ENCODE data around the gene CCL25.

DNA sequence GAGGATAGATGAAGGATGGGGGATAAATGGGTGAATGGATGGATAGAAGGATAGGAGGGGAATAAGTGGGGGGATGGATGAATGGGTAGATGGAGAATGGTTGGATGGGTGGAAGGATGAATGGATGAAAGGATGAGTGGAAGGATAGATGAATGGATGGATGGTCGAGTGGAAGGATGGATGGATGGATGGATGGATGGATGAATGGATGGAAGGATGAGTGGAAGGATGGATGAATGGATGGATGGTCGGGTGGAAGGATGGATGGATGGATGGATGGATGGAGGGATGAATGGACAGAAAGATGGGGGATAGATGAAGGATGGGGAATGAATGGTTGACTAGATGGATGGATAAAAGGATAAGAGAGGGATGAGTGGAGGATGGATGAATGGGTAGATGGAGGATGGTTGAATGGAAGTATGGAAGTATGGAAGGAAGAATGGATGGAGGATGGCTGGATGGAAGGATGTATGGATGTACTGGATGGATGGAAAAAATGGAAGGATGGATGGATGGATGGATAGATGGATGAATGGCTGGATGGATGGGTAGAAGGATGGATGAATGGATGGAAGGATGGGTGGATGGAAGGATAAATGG is 54.8 kb downstream of the CCL25 start:
- TF ChIP-seq, protein P1, sequence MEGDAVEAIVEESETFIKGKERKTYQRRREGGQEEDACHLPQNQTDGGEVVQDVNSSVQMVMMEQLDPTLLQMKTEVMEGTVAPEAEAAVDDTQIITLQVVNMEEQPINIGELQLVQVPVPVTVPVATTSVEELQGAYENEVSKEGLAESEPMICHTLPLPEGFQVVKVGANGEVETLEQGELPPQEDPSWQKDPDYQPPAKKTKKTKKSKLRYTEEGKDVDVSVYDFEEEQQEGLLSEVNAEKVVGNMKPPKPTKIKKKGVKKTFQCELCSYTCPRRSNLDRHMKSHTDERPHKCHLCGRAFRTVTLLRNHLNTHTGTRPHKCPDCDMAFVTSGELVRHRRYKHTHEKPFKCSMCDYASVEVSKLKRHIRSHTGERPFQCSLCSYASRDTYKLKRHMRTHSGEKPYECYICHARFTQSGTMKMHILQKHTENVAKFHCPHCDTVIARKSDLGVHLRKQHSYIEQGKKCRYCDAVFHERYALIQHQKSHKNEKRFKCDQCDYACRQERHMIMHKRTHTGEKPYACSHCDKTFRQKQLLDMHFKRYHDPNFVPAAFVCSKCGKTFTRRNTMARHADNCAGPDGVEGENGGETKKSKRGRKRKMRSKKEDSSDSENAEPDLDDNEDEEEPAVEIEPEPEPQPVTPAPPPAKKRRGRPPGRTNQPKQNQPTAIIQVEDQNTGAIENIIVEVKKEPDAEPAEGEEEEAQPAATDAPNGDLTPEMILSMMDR (conservative IDR thresholded peaks at IDR 0.05; ENCODE audit: low read depth in 2 of 2) = no peak
- TF ChIP-seq ZNF114 (CRISPR knock-in tag; IDR thresholded peaks at IDR 0.05) = no peak
- TF ChIP-seq, protein P2, sequence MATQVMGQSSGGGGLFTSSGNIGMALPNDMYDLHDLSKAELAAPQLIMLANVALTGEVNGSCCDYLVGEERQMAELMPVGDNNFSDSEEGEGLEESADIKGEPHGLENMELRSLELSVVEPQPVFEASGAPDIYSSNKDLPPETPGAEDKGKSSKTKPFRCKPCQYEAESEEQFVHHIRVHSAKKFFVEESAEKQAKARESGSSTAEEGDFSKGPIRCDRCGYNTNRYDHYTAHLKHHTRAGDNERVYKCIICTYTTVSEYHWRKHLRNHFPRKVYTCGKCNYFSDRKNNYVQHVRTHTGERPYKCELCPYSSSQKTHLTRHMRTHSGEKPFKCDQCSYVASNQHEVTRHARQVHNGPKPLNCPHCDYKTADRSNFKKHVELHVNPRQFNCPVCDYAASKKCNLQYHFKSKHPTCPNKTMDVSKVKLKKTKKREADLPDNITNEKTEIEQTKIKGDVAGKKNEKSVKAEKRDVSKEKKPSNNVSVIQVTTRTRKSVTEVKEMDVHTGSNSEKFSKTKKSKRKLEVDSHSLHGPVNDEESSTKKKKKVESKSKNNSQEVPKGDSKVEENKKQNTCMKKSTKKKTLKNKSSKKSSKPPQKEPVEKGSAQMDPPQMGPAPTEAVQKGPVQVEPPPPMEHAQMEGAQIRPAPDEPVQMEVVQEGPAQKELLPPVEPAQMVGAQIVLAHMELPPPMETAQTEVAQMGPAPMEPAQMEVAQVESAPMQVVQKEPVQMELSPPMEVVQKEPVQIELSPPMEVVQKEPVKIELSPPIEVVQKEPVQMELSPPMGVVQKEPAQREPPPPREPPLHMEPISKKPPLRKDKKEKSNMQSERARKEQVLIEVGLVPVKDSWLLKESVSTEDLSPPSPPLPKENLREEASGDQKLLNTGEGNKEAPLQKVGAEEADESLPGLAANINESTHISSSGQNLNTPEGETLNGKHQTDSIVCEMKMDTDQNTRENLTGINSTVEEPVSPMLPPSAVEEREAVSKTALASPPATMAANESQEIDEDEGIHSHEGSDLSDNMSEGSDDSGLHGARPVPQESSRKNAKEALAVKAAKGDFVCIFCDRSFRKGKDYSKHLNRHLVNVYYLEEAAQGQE (IDR thresholded peaks at IDR 0.05; ENCODE audit: unreplicated experiment) = no peak
- no peak for TF ChIP-seq EZH2 (IDR thresholded peaks at IDR 0.05; ENCODE audit: low read depth, unreplicated experiment)
- no peak for TF ChIP-seq POLR2AphosphoS5 (IDR thresholded peaks at IDR 0.05; ENCODE audit: low read depth)
- TF ChIP-seq EZH2phosphoT487 (IDR thresholded peaks at IDR 0.05; ENCODE audit: unreplicated experiment) = no peak
- TF ChIP-seq JUNB (IDR thresholded peaks at IDR 0.05; ENCODE audit: unreplicated experiment) = no peak
- TF ChIP-seq CREB1 (CRISPR knock-in tag; IDR thresholded peaks at IDR 0.05; ENCODE audit: low read depth) = no peak
- TF ChIP-seq, protein P3, sequence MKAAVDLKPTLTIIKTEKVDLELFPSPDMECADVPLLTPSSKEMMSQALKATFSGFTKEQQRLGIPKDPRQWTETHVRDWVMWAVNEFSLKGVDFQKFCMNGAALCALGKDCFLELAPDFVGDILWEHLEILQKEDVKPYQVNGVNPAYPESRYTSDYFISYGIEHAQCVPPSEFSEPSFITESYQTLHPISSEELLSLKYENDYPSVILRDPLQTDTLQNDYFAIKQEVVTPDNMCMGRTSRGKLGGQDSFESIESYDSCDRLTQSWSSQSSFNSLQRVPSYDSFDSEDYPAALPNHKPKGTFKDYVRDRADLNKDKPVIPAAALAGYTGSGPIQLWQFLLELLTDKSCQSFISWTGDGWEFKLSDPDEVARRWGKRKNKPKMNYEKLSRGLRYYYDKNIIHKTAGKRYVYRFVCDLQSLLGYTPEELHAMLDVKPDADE (IDR thresholded peaks at IDR 0.05) = no peak
- TF ChIP-seq, protein P4, sequence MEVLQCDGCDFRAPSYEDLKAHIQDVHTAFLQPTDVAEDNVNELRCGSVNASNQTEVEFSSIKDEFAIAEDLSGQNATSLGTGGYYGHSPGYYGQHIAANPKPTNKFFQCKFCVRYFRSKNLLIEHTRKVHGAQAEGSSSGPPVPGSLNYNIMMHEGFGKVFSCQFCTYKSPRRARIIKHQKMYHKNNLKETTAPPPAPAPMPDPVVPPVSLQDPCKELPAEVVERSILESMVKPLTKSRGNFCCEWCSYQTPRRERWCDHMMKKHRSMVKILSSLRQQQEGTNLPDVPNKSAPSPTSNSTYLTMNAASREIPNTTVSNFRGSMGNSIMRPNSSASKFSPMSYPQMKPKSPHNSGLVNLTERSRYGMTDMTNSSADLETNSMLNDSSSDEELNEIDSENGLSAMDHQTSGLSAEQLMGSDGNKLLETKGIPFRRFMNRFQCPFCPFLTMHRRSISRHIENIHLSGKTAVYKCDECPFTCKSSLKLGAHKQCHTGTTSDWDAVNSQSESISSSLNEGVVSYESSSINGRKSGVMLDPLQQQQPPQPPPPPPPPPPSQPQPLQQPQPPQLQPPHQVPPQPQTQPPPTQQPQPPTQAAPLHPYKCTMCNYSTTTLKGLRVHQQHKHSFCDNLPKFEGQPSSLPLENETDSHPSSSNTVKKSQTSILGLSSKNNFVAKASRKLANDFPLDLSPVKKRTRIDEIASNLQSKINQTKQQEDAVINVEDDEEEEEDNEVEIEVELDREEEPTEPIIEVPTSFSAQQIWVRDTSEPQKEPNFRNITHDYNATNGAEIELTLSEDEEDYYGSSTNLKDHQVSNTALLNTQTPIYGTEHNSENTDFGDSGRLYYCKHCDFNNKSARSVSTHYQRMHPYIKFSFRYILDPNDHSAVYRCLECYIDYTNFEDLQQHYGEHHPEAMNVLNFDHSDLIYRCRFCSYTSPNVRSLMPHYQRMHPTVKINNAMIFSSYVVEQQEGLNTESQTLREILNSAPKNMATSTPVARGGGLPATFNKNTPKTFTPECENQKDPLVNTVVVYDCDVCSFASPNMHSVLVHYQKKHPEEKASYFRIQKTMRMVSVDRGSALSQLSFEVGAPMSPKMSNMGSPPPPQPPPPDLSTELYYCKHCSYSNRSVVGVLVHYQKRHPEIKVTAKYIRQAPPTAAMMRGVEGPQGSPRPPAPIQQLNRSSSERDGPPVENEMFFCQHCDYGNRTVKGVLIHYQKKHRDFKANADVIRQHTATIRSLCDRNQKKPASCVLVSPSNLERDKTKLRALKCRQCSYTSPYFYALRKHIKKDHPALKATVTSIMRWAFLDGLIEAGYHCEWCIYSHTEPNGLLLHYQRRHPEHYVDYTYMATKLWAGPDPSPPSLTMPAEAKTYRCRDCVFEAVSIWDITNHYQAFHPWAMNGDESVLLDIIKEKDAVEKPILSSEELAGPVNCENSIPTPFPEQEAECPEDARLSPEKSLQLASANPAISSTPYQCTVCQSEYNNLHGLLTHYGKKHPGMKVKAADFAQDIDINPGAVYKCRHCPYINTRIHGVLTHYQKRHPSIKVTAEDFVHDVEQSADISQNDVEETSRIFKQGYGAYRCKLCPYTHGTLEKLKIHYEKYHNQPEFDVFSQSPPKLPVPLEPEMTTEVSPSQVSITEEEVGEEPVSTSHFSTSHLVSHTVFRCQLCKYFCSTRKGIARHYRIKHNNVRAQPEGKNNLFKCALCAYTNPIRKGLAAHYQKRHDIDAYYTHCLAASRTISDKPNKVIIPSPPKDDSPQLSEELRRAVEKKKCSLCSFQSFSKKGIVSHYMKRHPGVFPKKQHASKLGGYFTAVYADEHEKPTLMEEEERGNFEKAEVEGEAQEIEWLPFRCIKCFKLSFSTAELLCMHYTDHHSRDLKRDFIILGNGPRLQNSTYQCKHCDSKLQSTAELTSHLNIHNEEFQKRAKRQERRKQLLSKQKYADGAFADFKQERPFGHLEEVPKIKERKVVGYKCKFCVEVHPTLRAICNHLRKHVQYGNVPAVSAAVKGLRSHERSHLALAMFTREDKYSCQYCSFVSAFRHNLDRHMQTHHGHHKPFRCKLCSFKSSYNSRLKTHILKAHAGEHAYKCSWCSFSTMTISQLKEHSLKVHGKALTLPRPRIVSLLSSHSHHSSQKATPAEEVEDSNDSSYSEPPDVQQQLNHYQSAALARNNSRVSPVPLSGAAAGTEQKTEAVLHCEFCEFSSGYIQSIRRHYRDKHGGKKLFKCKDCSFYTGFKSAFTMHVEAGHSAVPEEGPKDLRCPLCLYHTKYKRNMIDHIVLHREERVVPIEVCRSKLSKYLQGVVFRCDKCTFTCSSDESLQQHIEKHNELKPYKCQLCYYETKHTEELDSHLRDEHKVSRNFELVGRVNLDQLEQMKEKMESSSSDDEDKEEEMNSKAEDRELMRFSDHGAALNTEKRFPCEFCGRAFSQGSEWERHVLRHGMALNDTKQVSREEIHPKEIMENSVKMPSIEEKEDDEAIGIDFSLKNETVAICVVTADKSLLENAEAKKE (CRISPR knock-in tag; IDR thresholded peaks at IDR 0.05) = no peak
- TF ChIP-seq NANOG (IDR thresholded peaks at IDR 0.05; ENCODE audit: borderline replicate concordance) = no peak
